ENCODE measurements around the gene CYGB.

DNA sequence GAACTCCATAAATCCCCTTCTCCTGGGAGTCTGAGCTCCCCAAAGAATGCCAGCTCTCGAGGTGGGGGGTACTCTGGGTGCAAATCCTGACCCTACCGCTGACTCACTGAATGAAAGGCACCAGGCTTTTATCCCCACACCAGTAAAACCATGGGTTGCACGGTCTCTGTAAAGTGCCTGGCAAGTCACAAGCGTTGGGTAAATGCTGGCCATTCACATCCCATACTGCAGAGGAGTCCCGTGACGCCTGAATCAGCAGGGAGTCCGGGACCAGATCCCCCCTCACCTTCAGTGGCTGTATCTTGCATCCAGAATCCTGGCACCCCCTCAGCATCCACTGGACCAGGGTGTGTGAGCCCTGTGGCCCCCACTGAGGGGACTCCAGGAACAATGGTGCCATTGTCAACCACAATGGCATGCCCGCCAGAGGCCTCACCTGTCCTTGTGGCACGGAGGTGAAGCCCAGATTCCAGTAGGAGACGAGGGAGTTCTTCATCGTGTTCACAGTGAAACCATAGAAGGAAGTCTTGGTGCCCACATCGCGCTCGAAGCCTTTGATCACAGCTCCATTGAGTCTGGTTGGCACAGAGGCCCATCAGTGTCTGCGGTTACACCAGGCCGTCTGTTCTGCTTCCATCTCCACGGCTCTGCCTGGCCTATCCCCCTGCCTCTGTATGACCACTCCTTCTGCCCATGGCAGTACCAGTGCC lies 34.8 kb upstream of the CYGB start:
- TF ChIP-seq, protein P1, sequence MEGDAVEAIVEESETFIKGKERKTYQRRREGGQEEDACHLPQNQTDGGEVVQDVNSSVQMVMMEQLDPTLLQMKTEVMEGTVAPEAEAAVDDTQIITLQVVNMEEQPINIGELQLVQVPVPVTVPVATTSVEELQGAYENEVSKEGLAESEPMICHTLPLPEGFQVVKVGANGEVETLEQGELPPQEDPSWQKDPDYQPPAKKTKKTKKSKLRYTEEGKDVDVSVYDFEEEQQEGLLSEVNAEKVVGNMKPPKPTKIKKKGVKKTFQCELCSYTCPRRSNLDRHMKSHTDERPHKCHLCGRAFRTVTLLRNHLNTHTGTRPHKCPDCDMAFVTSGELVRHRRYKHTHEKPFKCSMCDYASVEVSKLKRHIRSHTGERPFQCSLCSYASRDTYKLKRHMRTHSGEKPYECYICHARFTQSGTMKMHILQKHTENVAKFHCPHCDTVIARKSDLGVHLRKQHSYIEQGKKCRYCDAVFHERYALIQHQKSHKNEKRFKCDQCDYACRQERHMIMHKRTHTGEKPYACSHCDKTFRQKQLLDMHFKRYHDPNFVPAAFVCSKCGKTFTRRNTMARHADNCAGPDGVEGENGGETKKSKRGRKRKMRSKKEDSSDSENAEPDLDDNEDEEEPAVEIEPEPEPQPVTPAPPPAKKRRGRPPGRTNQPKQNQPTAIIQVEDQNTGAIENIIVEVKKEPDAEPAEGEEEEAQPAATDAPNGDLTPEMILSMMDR (IDR thresholded peaks at IDR 0.05) = no peak
- no peak for TF ChIP-seq POLR2A (IDR thresholded peaks at IDR 0.05)

Data from adrenal gland (tissue), 5 donors.